ENCODE data around the gene PNPLA7. TPM values are rescaled to one million over a fixed set of nuclear protein-coding genes. Genes with fewer than 3 reads are reported as not detected.

PNPLA7 gene
- total and polyA plus RNA-seq, 7 donors: 1.2 to 22.3 (median 7.7) TPM

DNA sequence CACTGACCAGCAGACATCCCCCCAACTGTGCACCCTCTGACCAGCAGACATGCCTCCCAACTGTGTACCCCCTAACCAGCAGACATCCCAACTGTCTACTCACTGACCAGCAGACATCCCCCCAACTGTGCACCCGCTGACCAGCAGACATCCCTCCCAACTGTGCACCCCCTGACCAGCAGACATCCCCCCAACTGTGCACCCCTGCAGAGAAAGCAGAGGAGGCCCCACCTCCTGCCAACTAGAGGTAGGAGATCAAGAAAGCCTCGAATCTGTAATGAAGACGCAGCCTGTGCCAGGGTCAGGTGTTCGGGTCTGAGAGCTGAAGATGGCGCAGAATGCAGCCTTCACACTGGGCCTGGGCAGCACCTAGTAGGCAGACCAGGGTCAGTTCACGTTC, 61.3 kb downstream of the PNPLA7 start:
- H3K36me3 ChIP-seq (ENCODE audit: insufficient read depth in 1 of 2, low read depth in 1 of 2): peaks cover 0 to 40% of the 10 kb centered on the region in 2 donors
- no peak for DNase-seq
- no peak overlapping the region for H3K27ac ChIP-seq
- no peak overlapping the region for H3K4me3 ChIP-seq
- H3K9me3 ChIP-seq: no peaks in the 10 kb centered on the region
- no peaks in the 10 kb centered on the region for H3K27me3 ChIP-seq (ENCODE audit: insufficient read depth in 3 of 3, low read length in 2 of 3)
- ATAC-seq: no peak
- 92 to 98% (median 92%) methylated on average over 6 of the region's 6 CpGs for WGBS, 3 donors
- no peaks in the 10 kb centered on the region for H3K4me1 ChIP-seq
- intact Hi-C loops (cut with DNase I): no loop called here
- TF ChIP-seq, protein P1, sequence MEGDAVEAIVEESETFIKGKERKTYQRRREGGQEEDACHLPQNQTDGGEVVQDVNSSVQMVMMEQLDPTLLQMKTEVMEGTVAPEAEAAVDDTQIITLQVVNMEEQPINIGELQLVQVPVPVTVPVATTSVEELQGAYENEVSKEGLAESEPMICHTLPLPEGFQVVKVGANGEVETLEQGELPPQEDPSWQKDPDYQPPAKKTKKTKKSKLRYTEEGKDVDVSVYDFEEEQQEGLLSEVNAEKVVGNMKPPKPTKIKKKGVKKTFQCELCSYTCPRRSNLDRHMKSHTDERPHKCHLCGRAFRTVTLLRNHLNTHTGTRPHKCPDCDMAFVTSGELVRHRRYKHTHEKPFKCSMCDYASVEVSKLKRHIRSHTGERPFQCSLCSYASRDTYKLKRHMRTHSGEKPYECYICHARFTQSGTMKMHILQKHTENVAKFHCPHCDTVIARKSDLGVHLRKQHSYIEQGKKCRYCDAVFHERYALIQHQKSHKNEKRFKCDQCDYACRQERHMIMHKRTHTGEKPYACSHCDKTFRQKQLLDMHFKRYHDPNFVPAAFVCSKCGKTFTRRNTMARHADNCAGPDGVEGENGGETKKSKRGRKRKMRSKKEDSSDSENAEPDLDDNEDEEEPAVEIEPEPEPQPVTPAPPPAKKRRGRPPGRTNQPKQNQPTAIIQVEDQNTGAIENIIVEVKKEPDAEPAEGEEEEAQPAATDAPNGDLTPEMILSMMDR (IDR thresholded peaks at IDR 0.05): no peak

DNA sequence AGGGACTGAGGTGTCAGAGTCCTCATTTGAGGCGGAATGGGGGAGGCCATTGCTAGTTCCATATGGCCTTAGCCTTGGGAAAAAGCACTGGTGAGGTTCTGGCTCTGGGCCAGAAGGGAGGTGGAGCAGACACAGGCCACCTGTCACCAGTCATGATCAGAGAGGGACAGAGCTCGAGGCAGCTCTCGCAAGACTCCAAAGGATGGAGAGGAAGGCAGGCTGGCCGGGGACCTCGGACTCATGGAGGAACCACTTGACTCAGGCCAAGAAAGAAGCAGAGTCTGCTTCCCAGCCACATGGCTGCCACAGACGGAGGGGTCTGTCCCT, 61.9 kb downstream of the PNPLA7 start:
- Histone ChIP-seq H3K36me3 (ENCODE audit: insufficient read depth in 1 of 2, low read depth in 1 of 2) (peaks cover 0 to 42% of the 10 kb centered on the region in 2 donors), H3K4me1 (no peaks in the 10 kb centered on the region), H3K4me3 (no peak overlapping the region), H3K27ac (no peak overlapping the region), H3K27me3 (ENCODE audit: insufficient read depth in 3 of 3, low read length in 2 of 3) (no peaks in the 10 kb centered on the region), H3K9me3 (no peaks in the 10 kb centered on the region)
- intact Hi-C loops (cut with DNase I): no loop called here
- DNase-seq (no peak), ATAC-seq (no peak)
- TF ChIP-seq, protein P1 (IDR thresholded peaks at IDR 0.05): no peak
- WGBS, 3 donors: 81 to 90% (median 83%) methylated on average over 6 of the region's 6 CpGs

DNA sequence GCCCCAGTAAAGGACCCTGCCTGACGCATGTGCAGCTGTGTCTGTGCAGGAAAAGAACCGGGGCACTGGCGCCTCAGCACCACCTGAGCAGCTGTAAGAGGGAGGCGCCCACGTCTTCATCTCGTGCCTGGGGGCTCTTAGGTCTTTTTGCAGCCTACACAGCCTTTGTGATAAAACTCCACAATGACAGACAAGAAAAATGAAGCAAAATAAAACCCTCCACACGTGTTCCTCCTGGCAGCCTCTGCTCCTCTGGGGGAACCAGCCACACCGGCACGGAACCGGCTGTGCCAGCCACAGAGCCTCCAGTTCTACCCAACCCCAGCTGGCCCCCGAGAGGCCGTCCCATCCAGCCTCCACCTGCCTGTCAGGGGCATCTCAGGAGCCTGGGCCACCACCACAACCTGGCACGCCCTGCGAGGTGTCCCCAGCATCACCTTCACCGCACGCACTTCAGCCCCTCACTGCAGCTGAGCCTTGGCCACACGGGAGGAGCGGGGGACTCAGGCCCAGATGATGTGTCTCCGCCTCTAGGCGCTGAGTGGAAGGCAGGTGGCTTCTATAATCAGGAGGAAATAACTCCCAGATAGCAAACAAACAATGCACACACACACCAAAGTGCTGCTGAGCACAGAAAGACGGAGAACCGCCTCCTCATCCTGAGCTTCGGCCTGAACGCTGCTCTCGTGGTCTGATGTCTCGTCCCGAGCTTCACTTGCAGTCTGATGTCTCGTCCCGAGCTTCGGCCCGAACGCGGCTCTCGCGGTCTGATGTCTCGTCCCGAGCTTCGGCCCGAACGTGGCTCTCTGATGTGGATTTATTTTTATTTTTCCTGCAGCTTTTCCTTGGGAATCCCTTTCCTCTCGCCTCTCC, 62.5 kb downstream of the PNPLA7 start:
- Histone ChIP-seq H3K27me3 (ENCODE audit: insufficient read depth in 3 of 3, low read length in 2 of 3) (no peaks in the 10 kb centered on the region), H3K9me3 (no peaks in the 10 kb centered on the region), H3K27ac (no peak overlapping the region), H3K36me3 (ENCODE audit: insufficient read depth in 1 of 2, low read depth in 1 of 2) (peaks cover 0 to 48% of the 10 kb centered on the region in 2 donors), H3K4me3 (no peak overlapping the region), H3K4me1 (no peaks in the 10 kb centered on the region)
- ATAC-seq: no peak
- peak in 1 of 2 donors; percentile 39 for DNase-seq
- TF ChIP-seq, protein P1 (IDR thresholded peaks at IDR 0.05): no peak
- intact Hi-C loops (cut with DNase I): no loop called here
- WGBS, 3 donors: 81 to 90% (median 86%) methylated on average over 41 of the region's 41 CpGs

DNA sequence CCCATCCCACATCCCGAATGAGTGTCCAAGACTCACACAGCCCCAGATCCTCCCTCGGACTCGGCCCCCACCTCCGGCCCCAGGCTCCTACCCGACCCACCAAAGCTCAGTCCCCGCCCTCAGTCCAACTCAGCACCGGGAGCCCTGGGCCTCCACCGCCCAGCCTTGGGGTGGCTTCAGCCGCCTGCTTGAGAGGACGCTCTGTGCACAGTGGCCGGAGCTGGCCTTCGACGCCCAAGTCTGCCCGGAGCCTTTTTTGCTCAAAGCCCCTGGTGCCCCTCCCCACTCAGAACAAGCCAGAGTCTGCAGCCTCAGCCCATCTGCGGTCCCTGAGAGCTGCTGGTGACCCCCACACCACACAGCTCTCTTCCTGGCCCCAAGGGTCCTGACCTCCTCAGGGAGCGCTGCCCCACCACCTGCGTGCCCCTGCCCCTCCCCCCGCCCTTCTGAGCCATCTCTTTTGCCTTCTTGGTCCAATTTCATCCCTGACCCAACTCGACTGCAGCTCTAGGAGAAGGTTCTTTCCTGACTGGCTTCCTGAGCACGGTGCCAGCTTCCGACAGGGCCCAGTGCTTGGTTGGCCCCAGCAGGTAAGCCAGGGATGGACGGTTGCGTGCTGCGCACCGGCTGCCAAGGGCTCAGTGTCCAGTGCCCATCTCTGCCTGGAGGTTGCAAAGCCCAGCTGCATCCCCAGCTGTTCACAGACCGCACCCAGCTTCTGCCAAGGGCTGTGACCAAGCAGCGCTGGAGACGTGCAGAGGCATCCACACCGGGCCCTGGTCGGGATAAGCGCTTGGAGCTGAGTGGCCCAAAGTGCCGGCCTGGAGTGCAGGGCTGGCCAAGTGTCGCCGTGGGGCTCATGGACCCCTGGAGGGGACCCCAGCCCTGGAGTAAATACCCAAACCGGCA, 63.4 kb downstream of the PNPLA7 start:
- DNase-seq: peak in 1 of 2 donors; percentile 41
- Histone ChIP-seq H3K27ac (no peak overlapping the region), H3K4me3 (no peak overlapping the region), H3K27me3 (ENCODE audit: insufficient read depth in 3 of 3, low read length in 2 of 3) (no peaks in the 10 kb centered on the region), H3K4me1 (no peaks in the 10 kb centered on the region), H3K36me3 (ENCODE audit: insufficient read depth in 1 of 2, low read depth in 1 of 2) (peaks cover 0 to 45% of the 10 kb centered on the region in 2 donors), H3K9me3 (no peaks in the 10 kb centered on the region)
- intact Hi-C loops (cut with DNase I): no loop called here
- ATAC-seq: no peak
- TF ChIP-seq, protein P1 (IDR thresholded peaks at IDR 0.05): no peak
- 62 to 75% (median 69%) methylated on average over 33 to 35 of the region's 35 CpGs for WGBS, 3 donors

Measured in psoas muscle (tissue), 8 donors.